ENCODE results near the gene ELOB.

DNA sequence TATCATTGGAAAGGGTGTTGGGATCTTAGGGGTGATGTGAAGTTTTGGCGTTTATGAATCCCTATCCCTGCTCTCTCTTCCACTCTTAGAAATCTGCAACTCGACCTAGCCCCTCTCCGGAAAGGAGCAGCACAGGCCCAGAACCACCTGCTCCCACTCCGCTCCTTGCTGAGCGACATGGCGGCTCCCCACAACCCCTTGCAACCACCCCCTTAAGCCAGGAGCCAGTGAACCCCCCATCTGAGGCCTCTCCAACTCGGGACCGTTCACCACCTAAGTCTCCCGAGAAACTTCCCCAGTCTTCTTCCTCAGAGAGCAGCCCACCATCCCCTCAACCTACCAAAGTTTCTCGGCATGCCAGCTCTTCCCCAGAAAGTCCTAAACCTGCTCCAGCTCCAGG lies 15.6 kb downstream of the ELOB start:
- no peak for TF ChIP-seq RAD21 (IDR thresholded peaks at IDR 0.05; ENCODE audit: insufficient read depth, low read depth, low read length)
- no peak for TF ChIP-seq CREB1 (IDR thresholded peaks at IDR 0.05; ENCODE audit: low read depth)
- TF ChIP-seq CTCF (IDR thresholded peaks at IDR 0.05 in 2 of 3, conservative IDR thresholded peaks at IDR 0.05 in 1 of 3; ENCODE audit: control insufficient read depth in 2 of 3, extremely low read depth in 1 of 3, insufficient read depth in 1 of 3, low read depth in 3 of 3, low read length in 3 of 3) = no peak
- TF ChIP-seq TCF7 (IDR thresholded peaks at IDR 0.05; ENCODE audit: borderline replicate concordance) = no peak
- no peak for TF ChIP-seq JUND (IDR thresholded peaks at IDR 0.05; ENCODE audit: low read depth, low read length)
- no peak for TF ChIP-seq POLR2A (IDR thresholded peaks at IDR 0.05; ENCODE audit: low read depth, low read length)
- TF ChIP-seq EP300 (IDR thresholded peaks at IDR 0.05; ENCODE audit: borderline replicate concordance in 1 of 2, control insufficient read depth in 1 of 2, low read depth in 2 of 2, low read length in 2 of 2) = no peak
